ENCODE data around the gene GRIK4.

GRIK4 gene

GRCh38 chr11:120545813-120546212, 34.3 kb downstream of the GRIK4 start:
- in situ Hi-C loops (cut with MboI; ENCODE audit: low sequenced_read_pairs, unreplicated experiment) = no loop called here

GRCh38 chr11:120546312-120547205, 35.0 kb downstream of the GRIK4 start:
- DNase-seq (ENCODE audit: low spot score) = no peak
- in situ Hi-C loops (cut with MboI; ENCODE audit: low sequenced_read_pairs, unreplicated experiment) = no loop called here
- no peak for TF ChIP-seq CTCF (IDR thresholded peaks at IDR 0.05; ENCODE audit: borderline replicate concordance, control extremely low read depth, extremely low read depth, insufficient read depth, missing control alignments)

More at GRCh38 chr11:120545813-120546212, 34.3 kb downstream of the GRIK4 start:
- no peak for DNase-seq (ENCODE audit: low spot score)
- no peak for TF ChIP-seq CTCF (IDR thresholded peaks at IDR 0.05; ENCODE audit: borderline replicate concordance, control extremely low read depth, extremely low read depth, insufficient read depth, missing control alignments)

GRCh38 chr11:120547316-120547715, 35.8 kb downstream of the GRIK4 start:
- in situ Hi-C loops (cut with MboI; ENCODE audit: low sequenced_read_pairs, unreplicated experiment) = no loop called here
- no peak for TF ChIP-seq CTCF (IDR thresholded peaks at IDR 0.05; ENCODE audit: borderline replicate concordance, control extremely low read depth, extremely low read depth, insufficient read depth, missing control alignments)
- no peak for DNase-seq (ENCODE audit: low spot score)

- no peak for DNase-seq (ENCODE audit: low spot score)
- TF ChIP-seq CTCF (IDR thresholded peaks at IDR 0.05; ENCODE audit: borderline replicate concordance, control extremely low read depth, extremely low read depth, insufficient read depth, missing control alignments) = no peak
- in situ Hi-C loops (cut with MboI; ENCODE audit: low sequenced_read_pairs, unreplicated experiment) = no loop called here
Measured at GRCh38 chr11:120547811-120548681, 36.5 kb downstream of the GRIK4 start.

GRCh38 chr11:120548682-120549209, 37.2 kb downstream of the GRIK4 start:
- in situ Hi-C loops (cut with MboI; ENCODE audit: low sequenced_read_pairs, unreplicated experiment) = no loop called here
- no peak for TF ChIP-seq CTCF (IDR thresholded peaks at IDR 0.05; ENCODE audit: borderline replicate concordance, control extremely low read depth, extremely low read depth, insufficient read depth, missing control alignments)
- DNase-seq (ENCODE audit: low spot score) = no peak

GRCh38 chr11:120549346-120549745, 37.8 kb downstream of the GRIK4 start:
- in situ Hi-C loops (cut with MboI; ENCODE audit: low sequenced_read_pairs, unreplicated experiment) = no loop called here

More at GRCh38 chr11:120549346-120549745, 37.8 kb downstream of the GRIK4 start:
- no peak for TF ChIP-seq CTCF (IDR thresholded peaks at IDR 0.05; ENCODE audit: borderline replicate concordance, control extremely low read depth, extremely low read depth, insufficient read depth, missing control alignments)
- no peak for DNase-seq (ENCODE audit: low spot score)

Data from GM13976 (cell line).